Measurements from ENCODE around the gene CDH4. TPM values are rescaled to one million over a fixed set of nuclear protein-coding genes. Genes with fewer than 3 reads are reported as not detected.
"Not testable (repeated sequence)": the region's sequence is repeated elsewhere in the genome, so short reads cannot be mapped to it uniquely, and the experiment has no call there.

CDH4 gene
- total and polyA plus RNA-seq, 2 of the 8 experiments (the other 6 are each of a cell fraction or from before 2014, with no cell fraction given), result 4.3 to 7.9 TPM

DNA sequence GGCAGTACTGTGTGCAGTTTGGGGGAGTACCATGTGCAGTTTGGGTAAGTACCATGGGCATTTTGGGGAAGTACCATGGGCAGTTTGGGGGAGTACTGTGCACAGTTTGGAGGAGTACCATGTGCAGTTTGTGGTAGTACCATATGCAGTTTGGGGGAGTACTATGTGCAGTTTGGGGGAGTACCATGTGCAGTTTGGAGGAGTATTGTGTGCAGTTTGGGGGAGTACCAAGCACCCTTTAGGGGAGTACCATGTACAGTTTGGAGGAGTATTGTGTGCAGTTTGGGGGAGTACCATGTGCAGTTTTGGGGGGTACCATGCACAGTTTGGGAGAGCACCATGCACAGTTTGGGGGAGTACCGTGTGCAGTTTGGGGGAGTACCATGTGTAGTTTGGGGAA lies 21.6 kb downstream of the CDH4 start:
- H2BK12ac ChIP-seq (ENCODE audit: low read depth, low read length); H3K36me3 ChIP-seq (ENCODE audit: control insufficient read depth in 2 of 4, insufficient read depth in 4 of 4, low read length in 3 of 4); H4K20me1 ChIP-seq (replicated peaks in 1 of 2; ENCODE audit: control insufficient read depth in 1 of 2, insufficient read depth in 2 of 2, low read length in 2 of 2); H3K23ac ChIP-seq (ENCODE audit: insufficient read length); H3K4me3 ChIP-seq (ENCODE audit: extremely low read depth in 1 of 4, insufficient read depth in 2 of 4, low read depth in 3 of 4, low read length in 4 of 4); H4K91ac ChIP-seq (replicated peaks; ENCODE audit: insufficient read length, low read length); H3K9ac ChIP-seq (replicated peaks in 1 of 4; ENCODE audit: extremely low read depth in 1 of 4, low read depth in 3 of 4, low read length in 3 of 4); H3K23me2 ChIP-seq (ENCODE audit: low read depth, low read length); H2BK5ac ChIP-seq (ENCODE audit: low read depth, low read length); H2BK20ac ChIP-seq (ENCODE audit: low read length); H4K5ac ChIP-seq (ENCODE audit: insufficient read length, low read depth, low read length); H3K79me1 ChIP-seq (ENCODE audit: low read depth, low read length); H2AK5ac ChIP-seq (ENCODE audit: low read depth, low read length); H2AFZ ChIP-seq (ENCODE audit: low read length); H3K4me2 ChIP-seq (ENCODE audit: insufficient read depth in 1 of 2, low read depth in 2 of 2, low read length in 2 of 2); POLR2A ChIA-PET (ENCODE audit: partially characterized antibody); H3K14ac ChIP-seq (ENCODE audit: insufficient read length); FAIRE-seq; H3K27ac ChIP-seq (ENCODE audit: low read depth, low read length); CTCF ChIA-PET (ENCODE audit: partially characterized antibody); DNase-seq (ENCODE audit: low read depth in 1 of 2, low spot score in 2 of 2); H4K8ac ChIP-seq (ENCODE audit: extremely low read depth, insufficient read depth, low read length); H3K56ac ChIP-seq (replicated peaks; ENCODE audit: insufficient read length, low read depth, low read length); H3K79me2 ChIP-seq (ENCODE audit: control insufficient read depth in 1 of 2, insufficient read depth in 2 of 2, low read length in 2 of 2); H2BK120ac ChIP-seq (replicated peaks; ENCODE audit: low read depth, low read length); H2BK15ac ChIP-seq (ENCODE audit: low read length); H3K4me1 ChIP-seq (replicated peaks in 1 of 4; ENCODE audit: control insufficient read depth in 3 of 4, insufficient read depth in 4 of 4, low read length in 3 of 4); H3K18ac ChIP-seq (ENCODE audit: extremely low read depth, low read length); H3K9me3 ChIP-seq (ENCODE audit: insufficient read depth in 2 of 2, low read depth in 1 of 2, low read length in 1 of 2); H3K27me3 ChIP-seq (replicated peaks in 1 of 4; ENCODE audit: control insufficient read depth in 3 of 4, extremely low read depth in 1 of 4, insufficient read depth in 3 of 4, low read length in 3 of 4); H3K4ac ChIP-seq (replicated peaks; ENCODE audit: insufficient read length, low read depth, low read length): not testable (repeated sequence)
- 83% methylated on average over 1 of the region's 1 CpG; no CpG with 5 or more reads in 1 of the 2 experiments for WGBS, 2 experiments (ENCODE audit: extremely low coverage in 1 of 2, insufficient coverage in 1 of 2, insufficient read length in 1 of 2, insufficient replicate concordance in 2 of 2, low coverage in 1 of 2, low lambda C conversion rate in 2 of 2, missing lambda C conversion rate in 1 of 2)

Measured in H1 (cell line).